G401 (cell line): ENCODE data around the gene PPARG. TPM values are rescaled to one million over a fixed set of nuclear protein-coding genes. Genes with fewer than 3 reads are reported as not detected.

Experiments used
- DNase-seq: peaks from one replicate; pipeline ENCODE4 v3.0.0-alpha.2; 2015; ENCODE audit warnings: low spot score
- in situ Hi-C: cut with HindIII; loops from 2 replicates; pipeline ENCODE4 v1.10.0; 2016; ENCODE audit warnings: low sequenced_read_pairs, mixed read lengths
- total RNA-seq: library from RNA; depleted of rRNA; stranded (reverse); fragments of >200 nt; shearing (Covaris generic); gene quantifications from 2 replicates; pipeline ENCODE4 v1.2.3, GENCODE V29; 2014

The PPARG gene
- total RNA-seq, 1 experiment from 2014 or later = not detected

DNA sequence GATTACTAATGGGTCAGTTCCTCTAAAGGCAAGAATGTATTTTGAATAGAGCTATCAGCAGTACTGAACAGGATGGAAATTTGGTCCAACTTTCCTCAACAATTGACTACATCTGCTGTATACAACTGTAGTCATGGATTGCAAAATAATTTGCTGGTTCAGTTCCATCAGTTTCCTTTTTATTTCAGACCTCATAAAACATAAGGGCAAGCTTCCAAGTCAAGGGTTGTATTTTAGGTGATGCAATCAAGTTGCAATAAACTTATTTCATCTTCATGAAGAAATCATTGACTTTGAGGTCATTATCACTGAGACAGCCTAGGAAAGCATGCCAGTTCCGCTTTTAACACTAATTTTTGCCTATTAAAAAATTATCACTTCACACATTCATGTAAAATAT, 105.0 kb downstream of the PPARG start:
- DNase-seq = no peak
- in situ Hi-C loops = no loop called here

DNA sequence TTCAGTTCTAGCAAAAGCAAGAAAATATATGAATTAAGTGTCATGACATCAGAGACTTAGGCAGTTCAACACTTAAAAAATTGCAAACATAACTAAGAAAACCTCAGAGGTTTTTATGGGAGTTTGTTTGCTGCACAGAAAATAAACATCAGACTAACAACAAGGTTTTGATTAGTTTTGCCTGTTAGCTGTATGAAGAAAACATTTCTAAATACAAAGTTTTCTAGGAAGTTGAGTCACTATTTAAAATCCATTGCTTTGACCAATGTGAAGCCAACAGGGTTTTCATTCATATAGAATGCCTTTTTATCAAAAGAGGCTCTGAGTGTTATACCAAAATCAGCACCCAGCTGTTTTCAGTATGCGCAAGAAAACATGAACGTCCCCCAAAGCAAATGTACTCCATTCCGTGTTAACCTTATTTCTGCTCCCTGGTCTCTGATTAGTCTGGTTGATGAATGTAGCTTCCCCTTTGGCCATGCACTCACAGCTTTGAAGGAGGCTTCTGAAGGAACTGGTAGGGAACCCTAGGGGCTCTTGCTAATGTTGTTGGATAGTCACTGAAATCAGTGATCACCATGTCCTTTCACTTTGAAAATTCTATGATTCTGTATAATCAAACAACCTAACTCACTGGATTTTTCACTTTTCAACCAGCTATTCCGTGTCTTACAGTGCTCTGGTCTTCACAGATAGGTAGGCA, 105.8 kb downstream of the PPARG start:
- DNase-seq = no peak
- in situ Hi-C loops = no loop called here

DNA sequence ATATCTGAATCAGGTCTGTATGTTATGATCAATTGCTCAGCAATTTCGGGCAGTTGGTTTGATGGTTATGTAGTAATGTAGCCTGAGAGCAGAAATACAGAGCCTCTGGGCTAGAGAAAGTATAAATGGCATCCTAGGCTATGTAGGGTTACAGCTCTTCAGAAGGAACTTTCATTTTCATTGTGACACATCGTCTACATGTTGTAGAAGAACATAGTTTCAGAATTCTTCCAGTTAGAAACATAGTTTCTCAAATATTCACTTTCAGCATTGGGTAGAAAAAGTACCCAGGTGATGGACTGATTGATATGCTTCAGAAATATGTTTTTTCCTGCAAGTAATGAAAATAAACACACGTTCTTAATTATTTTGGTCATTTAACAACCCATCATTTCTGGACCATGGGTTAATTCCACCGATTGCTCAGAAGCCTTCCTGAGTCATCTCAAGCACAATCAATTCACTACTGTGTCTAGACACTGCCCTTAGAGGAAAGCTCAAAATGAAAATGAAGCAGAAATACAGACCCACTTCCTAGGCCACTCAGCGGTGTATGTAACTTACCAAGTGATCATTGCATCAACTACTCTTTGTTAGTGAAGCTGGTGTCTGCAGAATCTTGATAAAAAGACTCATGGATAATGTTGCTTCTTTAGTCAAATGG, 106.6 kb downstream of the PPARG start:
- in situ Hi-C loops = no loop called here
- no peak for DNase-seq

DNA sequence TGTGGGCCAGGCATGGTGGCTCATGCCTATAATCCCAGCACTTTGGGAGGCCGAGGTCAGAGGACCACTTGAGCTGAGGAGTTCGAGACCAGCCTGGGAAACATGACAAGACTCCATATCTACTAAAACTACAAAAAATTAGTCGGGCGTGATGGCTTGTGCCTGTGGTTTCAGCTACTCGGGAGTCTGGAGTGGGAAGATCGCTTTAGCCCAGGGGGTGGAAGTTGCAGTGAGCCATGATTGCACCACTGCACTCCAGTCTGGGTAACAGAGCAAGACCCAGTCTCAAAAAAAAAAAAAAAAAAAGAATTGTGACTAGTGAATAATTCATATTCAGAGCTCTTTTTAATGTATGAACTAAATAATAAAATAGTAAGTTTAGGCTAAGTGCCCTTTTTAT, 107.6 kb downstream of the PPARG start:
- in situ Hi-C loops = no loop called here
- DNase-seq = no peak

DNA sequence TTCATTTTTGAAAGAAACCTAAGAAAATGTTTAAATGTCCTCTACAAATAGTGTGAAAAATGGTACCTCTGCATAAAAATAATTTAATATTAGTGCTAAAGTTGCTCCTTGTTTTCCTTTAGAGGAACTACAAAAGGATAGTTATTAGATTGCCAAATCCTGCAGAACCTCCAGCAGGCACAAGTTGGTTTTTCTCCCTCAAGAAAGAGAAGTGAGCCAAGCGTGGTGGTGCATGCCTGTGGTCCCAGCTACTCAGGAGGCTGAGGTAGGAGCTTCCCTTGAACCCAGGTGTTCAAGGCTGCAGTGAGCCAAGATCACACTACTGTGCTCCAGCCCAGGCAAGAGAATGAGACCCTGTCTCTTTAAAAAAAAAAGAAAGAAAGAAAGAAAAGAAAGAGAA, 110.4 kb downstream of the PPARG start:
- DNase-seq = no peak
- in situ Hi-C loops = no loop called here

DNA sequence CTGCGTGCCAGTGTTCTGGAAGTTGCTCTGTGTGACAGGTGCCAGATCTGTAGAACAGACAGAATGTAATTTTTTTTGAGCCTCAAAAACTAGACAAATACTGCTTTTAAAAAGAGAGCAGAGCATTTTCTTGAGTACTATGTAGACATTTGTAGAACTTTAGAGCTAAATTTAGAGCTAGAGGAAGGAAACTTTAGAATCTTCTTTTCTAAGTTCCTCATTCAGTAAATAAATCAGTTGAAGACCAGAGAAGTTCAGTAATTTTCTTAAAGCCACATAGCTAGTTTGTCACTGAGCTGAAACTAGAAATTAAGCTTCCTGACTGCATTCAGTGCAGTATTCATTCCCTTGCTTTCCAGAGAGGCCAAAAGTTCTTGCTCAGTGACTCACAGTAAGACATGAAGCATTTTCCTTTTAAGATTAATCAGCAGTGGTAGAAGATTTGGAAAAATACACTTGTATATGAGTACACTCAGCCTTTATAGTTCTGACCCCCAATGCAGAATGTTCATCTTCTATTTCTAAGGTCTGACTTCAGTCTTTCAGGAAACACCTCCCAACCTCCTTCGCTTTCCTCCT, 111.8 kb downstream of the PPARG start:
- in situ Hi-C loops = no loop called here
- DNase-seq = no peak

DNA sequence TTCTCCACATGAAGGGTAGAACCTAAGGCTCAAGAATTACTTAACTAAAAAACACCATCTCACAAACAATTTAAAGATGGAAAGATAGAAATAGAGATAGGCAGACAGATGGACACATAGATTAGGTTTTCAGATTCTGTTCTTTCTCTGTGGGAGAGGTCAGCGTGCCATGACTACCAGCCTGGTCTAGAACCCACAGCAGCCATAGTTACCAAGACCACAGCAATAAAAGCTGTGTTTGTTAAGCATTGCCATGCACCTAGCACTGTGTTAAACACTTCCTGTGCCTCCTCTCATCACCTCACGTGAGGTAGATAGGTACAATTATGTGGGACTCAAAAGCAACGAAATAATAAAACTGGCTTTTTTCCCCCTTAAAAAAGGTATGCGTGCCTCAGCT, 112.3 kb downstream of the PPARG start:
- in situ Hi-C loops = no loop called here
- DNase-seq = no peak

DNA sequence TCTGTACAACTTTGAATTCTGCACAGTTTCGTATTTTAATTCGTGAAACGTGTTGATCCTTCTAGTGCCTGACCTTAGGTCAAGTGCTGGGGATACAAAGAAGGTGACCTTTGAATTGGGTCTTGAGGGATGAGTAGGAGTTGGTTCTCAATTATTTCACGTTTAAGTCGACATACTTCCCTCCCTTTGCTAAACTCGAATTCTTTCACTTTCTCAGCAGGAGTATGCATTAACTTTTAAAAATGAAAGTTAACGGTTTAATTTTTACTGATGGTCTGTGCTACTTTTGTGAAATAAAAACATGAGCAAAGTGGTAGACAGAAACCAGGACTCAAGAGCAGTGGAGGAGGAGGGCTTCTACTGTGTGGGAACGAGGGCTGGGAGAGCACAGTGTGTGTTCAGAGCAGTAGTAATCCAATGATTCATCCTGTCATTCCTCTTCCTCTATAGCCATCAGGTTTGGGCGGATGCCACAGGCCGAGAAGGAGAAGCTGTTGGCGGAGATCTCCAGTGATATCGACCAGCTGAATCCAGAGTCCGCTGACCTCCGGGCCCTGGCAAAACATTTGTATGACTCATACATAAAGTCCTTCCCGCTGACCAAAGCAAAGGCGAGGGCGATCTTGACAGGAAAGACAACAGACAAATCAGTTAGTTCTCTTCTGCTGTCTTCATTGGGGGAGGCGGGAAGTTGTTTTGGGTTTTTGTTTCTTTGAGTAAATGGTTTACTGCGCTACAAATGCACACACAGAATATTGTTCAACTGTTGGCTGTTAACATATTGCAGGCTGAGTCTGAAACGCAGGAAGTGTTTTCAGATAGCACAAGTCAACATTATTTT, 116.8 kb downstream of the PPARG start:
- in situ Hi-C loops = no loop called here
- no peak for DNase-seq

DNA sequence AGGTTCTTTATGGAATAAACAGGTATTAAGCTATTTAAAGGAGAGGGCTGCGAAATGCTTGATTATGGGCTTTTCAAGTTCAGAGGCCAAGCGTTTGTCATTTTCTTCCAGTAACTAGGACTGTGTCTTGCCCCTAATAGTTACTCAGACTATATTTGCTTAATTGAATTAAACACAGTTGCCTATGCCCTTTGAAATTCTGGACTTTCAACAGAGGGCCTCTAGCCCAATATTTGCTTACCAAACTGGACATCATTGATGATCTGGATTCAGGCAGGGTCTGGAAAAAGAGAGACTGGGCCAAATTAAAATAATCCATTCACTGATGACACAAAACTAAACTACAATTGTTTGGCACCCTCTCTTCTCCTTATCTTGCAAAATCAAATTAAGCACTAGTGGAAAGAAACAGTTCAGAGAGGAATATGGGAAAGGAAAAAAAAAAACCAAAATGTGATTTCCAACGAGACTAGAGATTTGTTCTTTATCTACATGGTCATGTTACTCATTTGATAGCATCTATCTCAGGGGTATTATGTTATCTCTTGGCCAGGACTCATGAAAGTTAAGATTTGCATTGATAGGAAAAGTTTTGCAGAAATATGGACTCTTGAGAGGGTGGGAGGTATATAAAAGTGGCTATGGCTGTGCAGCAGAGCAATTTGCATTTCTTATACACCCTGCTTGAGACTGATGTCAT, 120.3 kb downstream of the PPARG start:
- in situ Hi-C loops = no loop called here
- no peak for DNase-seq

DNA sequence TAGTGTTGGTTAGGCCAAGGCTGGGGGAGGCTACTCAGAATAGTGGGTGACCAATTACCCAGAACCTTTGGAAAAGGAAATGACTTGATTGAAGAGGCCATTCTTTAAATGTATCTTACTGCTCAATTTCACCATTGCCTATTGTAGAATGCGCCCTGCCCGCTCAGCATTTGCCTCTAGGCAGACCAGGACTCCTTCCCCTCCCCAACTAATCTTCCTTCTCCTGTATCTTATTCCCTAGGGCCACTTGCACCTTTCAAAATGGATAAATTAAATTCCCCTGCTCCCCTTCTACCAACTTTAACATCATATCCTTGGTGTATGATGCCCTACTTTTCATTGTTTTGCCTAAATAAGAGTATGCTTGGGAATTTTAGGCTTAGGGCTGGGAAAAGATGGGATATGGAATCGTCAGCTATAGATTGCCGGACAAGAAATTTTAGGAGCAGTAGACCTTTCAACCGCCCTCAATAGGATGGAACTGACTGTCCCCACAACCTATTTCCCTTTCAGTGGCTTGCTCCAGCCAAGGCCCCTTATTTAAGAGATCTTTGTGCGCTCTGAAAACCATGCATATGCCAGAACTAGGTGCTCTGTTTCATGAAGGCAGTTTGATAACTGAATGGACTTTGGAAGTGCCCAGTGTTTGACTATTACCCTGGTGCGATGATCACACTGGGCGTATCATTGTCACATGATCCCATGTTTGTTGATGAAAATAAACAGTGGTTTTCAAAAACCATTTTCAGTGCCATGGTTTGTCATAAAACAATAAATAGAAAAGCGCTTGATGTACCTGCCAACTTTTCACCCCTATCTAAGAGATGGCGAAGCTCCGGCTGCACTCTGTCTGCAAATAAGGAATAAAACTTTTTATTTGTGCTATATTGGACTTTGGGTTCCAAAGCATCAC, 121.1 kb downstream of the PPARG start:
- no peak for DNase-seq
- in situ Hi-C loops = no loop called here

DNA sequence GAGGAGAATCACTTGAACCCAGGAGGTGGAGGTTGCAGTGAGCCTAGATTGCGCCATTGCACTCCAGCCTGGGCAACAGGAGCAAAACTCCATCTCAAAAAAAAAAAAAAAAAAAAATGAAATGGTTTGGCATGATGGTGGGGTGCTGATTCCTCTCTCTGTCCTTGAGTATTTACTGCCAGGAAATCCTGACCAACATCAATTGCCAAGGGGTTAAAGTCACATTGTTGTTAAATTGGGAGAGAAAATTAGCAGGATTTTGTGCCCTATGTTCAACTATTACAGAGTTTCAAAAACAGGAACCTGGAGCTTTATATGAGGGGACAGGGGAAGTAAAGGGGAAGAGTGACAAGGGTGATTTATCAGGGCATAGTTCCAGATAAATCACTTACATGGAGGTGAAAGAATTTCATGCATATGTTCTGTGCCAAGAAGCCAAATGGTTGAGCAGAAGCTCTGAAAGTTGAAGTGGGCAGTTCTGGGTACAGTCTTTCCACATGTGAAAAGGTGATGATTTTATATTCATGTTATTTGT, 124.9 kb downstream of the PPARG start:
- in situ Hi-C loops = no loop called here
- DNase-seq = no peak

DNA sequence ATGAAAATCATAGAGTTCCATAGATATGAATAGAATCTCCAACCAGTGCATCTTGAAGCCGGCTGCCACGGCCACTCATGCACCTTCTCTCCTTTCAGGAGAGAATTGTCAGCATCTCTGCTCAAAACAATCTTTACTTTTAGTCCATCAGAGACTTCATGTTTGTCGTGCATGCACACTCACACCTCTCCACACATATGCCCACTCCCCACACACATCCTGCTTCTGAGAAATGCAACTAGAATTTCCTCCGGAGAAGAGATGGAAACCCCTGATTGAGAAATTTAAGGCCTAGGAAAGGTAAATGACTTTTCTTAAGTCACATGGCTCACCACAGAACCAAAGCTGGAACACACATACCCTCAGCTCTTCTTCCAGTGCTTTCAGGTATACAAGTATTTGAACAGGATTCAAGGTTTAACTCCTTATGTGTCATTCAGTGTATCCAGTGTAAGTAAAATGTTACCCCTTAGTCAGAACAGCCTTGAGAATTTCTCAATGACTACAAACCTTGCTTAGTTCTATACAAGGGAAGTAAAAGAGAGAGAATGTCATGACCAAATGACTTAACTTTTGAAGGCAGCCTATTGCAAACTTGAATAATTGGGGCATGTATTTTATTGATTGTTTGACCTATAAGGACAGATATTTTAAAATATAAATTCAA, 126.3 kb downstream of the PPARG start:
- in situ Hi-C loops = no loop called here

DNA sequence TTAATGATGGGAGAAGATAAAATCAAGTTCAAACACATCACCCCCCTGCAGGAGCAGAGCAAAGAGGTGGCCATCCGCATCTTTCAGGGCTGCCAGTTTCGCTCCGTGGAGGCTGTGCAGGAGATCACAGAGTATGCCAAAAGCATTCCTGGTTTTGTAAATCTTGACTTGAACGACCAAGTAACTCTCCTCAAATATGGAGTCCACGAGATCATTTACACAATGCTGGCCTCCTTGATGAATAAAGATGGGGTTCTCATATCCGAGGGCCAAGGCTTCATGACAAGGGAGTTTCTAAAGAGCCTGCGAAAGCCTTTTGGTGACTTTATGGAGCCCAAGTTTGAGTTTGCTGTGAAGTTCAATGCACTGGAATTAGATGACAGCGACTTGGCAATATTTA, 127.9 kb downstream of the PPARG start:
- in situ Hi-C loops = no loop called here
- no peak for DNase-seq

More for the DNA sequence above, 126.3 kb downstream of the PPARG start:
- no peak for DNase-seq

DNA sequence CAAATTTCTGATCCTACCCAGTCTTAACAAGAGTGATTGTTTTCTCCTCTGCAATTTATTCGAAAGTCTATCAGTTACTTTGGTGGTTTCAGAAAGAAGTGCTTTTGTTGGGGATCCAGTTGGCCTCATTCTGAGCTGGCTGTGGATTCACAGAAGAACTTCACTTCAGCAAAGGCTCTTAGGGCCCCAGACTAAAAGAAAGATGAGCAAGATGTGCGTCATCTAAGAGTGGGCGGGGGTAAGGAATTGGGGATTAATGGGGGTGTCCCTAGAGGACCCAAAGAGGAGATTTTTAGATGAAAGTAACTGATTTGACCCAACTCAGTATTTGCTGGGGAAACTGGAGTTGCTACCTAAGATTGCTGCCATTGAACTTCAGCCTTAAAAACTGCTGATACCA, 131.5 kb downstream of the PPARG start:
- in situ Hi-C loops = no loop called here
- no peak for DNase-seq

DNA sequence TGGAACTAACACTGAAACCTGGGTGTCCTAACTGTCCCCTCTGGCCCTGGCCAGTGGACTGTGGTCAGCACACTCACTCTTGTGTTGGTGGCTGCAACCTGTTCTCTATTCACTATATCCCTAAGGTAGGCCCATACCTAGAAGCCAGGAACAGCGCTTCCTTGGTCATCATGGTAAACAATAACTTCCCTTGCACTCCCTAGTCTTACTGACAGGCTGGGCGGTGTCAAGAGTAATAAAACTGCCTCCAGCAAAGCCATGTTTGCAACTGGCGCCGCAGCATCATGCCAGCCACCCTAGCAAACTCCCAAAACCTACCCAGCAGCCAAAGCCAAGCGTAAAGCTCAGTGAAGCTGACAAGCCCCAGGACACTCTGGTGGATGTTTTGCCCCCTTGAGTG, 132.3 kb downstream of the PPARG start:
- no peak for DNase-seq
- in situ Hi-C loops = no loop called here

DNA sequence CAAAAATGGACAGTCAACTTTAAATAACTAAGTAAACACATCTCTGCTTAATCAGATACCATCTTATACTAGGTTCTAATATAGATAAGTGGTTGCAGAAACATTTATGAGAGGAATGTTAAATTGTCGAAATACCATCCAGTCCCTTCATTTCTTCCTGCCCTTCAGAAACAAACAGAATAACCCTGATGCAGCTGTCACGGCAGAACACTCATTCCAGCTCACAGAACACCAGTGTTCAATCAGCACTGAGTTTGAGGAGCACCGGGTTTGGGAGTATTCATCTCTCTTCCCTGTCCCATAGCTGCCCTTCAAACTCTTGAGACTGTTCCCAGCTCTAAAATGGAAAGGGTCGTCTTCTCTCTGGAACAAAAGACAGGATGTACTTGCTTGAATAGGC, 134.3 kb downstream of the PPARG start:
- no peak for DNase-seq
- in situ Hi-C loops = no loop called here

DNA sequence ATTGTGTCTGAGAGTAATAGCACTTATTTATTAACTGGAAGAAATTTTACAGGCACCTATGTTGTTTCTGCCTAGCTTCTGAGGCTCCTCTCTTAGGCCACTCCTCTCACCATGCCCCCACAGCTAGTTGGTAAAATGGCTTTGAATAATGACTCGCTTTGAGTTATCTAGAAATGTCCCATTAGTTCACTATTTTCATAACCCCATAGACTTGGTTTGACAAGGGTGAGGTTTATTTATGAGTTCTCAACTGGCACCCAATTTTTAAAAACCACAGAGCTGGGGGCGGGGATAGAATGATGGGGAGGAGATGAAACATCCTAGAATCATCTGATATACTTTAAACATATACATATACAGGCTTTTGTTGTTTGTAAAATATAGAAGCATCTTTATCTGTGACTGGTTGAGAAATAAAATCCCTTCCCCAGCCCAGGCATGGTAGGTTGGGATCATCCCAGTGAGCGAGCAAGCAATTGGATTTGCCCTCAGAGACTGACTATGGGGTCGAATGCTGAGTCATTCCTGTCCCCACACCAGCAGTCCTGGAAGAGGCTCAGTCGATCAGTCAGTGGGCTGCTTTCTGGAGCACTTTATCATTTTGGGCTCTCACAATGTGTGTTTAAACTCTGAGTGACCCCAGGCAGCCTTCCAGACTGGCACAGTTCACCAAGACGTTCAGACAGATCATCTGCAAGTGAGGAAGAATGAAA, 135.2 kb downstream of the PPARG start:
- in situ Hi-C loops = no loop called here
- no peak for DNase-seq
